ENCODE measurements around the gene GRIK4.
"Not testable (repeated sequence)": the region's sequence is repeated elsewhere in the genome, so short reads cannot be mapped to it uniquely, and the experiment has no call there.

GRIK4 gene

GRCh38 chr11:120974965-120975364 is 463.4 kb downstream of the GRIK4 start:
- DNase-seq: no peak

- DNase-seq: no peak
Observed at GRCh38 chr11:120977266-120978137, 466.0 kb downstream of the GRIK4 start.

GRCh38 chr11:120978701-120979100 is 467.2 kb downstream of the GRIK4 start:
- DNase-seq: no peak

- DNase-seq: peak; percentile 37
Observed at GRCh38 chr11:120985718-120986569, 474.4 kb downstream of the GRIK4 start.

GRCh38 chr11:120988603-120989002 is 477.1 kb downstream of the GRIK4 start:
- no peak for DNase-seq

GRCh38 chr11:120991830-120992686 is 480.5 kb downstream of the GRIK4 start:
- DNase-seq: no peak

GRCh38 chr11:120994091-120994859 is 482.7 kb downstream of the GRIK4 start:
- DNase-seq: no peak

- DNase-seq: no peak
Observed at GRCh38 chr11:120995184-120995583, 483.6 kb downstream of the GRIK4 start.

- no peak for DNase-seq
Observed at GRCh38 chr11:120996973-120997372, 485.4 kb downstream of the GRIK4 start.

GRCh38 chr11:120998581-120998980 is 487.0 kb downstream of the GRIK4 start:
- no peak for DNase-seq

GRCh38 chr11:121004206-121004840 is 492.8 kb downstream of the GRIK4 start:
- no peak for DNase-seq

GRCh38 chr11:121006922-121007321 is 495.4 kb downstream of the GRIK4 start:
- DNase-seq: no peak

- no peak for DNase-seq
Observed at GRCh38 chr11:121008551-121008950, 497.0 kb downstream of the GRIK4 start.

- DNase-seq: no peak
Observed at GRCh38 chr11:121012091-121012490, 500.5 kb downstream of the GRIK4 start.

- no peak for DNase-seq
Observed at GRCh38 chr11:121018746-121019145, 507.2 kb downstream of the GRIK4 start.

GRCh38 chr11:121021718-121022117 is 510.2 kb downstream of the GRIK4 start:
- not testable (repeated sequence) for DNase-seq

- peak; percentile 89 for DNase-seq
Observed at GRCh38 chr11:121023848-121024751, 512.6 kb downstream of the GRIK4 start, which contains the start of gene TBCEL. Gene TBCEL (plus strand): TSS chr11:121024102. CDS start chr11:121045691, 21,589 bp downstream.

- no peak for DNase-seq
Observed at GRCh38 chr11:121024989-121025388, 513.4 kb downstream of the GRIK4 start.

GRCh38 chr11:121029153-121029552 is 517.6 kb downstream of the GRIK4 start:
- DNase-seq: no peak

- no peak for DNase-seq
Observed at GRCh38 chr11:121029813-121030445, 518.4 kb downstream of the GRIK4 start.
